ENCODE data around the gene ZC3H18. TPM values are rescaled to one million over a fixed set of nuclear protein-coding genes. Genes with fewer than 3 reads are reported as not detected.

Gene ZC3H18
- total and polyA plus RNA-seq, 2 donors from 2014 or later: 11.4 to 38.2 TPM

DNA sequence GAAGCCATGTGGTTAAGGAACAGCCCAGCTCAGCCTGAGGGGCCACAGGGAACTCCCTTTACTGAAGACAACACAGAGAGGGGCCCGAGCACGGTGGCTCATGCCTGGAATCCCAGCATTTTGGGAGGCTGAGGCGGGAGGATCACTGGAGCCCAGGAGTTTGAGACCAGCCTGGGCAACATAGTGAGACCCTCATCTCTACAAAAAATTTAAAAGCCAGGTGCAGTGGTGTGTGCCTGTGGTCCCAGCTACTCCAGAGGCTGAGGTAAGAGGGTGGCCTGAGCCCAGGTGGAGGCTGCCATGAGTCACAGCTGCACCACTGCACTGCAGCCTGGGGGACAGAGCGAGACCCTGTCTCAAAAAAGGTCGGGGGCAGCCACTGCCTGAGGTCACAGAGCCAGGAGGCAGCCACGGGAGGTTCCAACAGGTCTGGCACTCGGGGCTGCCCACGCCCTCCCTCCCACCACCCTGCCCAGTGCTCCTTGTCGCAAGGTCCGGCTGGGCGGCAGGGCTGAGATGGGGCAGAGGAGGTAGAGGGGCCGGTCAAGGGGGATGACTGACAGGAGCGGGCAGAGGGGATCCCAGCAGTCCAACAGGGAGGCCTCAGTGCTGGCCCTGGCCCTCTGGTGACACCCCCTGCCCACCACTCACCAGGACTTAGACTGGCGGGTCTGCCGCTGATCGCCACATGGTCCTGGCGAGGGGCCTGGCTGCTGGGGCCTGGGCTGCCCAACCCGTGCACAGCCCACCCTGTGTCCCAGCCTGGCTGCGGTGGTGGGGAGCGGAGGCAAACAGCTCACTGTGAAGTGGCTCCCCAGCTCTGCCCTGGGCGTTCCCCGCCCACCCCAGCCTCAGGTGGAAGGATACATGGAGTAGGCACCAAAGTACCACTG lies 77.2 kb downstream of the ZC3H18 start:
- FAIRE-seq (no peak), DNase-seq (peak in 1 of 5 donors; percentile 44)
- no peak overlapping the region for H3K9ac ChIP-seq (ENCODE audit: low read length in 3 of 3)
- H3K27me3 ChIP-seq (ENCODE audit: control insufficient read depth, insufficient read depth, low read length): no peaks in the 10 kb centered on the region
- H3K4me3 ChIP-seq (ENCODE audit: low read length in 3 of 3): no peak overlapping the region
- H3K4me1 ChIP-seq (ENCODE audit: control insufficient read depth in 2 of 3, insufficient read depth in 2 of 3, low read depth in 1 of 3, low read length in 3 of 3): peaks cover 0 to 12% (median 3%) of the 10 kb centered on the region in 3 donors
- no peaks in the 10 kb centered on the region for H3K9me3 ChIP-seq (ENCODE audit: control insufficient read depth in 2 of 3, insufficient read depth in 1 of 3, low read length in 3 of 3)
- no peaks in the 10 kb centered on the region for H3K36me3 ChIP-seq (ENCODE audit: control insufficient read depth in 2 of 3, insufficient read depth in 3 of 3, low read length in 3 of 3)
- intact Hi-C loops (cut with DNase I): no loop called here
- TF ChIP-seq, protein P1, sequence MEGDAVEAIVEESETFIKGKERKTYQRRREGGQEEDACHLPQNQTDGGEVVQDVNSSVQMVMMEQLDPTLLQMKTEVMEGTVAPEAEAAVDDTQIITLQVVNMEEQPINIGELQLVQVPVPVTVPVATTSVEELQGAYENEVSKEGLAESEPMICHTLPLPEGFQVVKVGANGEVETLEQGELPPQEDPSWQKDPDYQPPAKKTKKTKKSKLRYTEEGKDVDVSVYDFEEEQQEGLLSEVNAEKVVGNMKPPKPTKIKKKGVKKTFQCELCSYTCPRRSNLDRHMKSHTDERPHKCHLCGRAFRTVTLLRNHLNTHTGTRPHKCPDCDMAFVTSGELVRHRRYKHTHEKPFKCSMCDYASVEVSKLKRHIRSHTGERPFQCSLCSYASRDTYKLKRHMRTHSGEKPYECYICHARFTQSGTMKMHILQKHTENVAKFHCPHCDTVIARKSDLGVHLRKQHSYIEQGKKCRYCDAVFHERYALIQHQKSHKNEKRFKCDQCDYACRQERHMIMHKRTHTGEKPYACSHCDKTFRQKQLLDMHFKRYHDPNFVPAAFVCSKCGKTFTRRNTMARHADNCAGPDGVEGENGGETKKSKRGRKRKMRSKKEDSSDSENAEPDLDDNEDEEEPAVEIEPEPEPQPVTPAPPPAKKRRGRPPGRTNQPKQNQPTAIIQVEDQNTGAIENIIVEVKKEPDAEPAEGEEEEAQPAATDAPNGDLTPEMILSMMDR (IDR thresholded peaks at IDR 0.05; ENCODE audit: borderline replicate concordance, extremely low read depth, insufficient read depth): no peak
- H3K27ac ChIP-seq (ENCODE audit: low read depth in 2 of 2, low read length in 2 of 2): no peak overlapping the region

DNA sequence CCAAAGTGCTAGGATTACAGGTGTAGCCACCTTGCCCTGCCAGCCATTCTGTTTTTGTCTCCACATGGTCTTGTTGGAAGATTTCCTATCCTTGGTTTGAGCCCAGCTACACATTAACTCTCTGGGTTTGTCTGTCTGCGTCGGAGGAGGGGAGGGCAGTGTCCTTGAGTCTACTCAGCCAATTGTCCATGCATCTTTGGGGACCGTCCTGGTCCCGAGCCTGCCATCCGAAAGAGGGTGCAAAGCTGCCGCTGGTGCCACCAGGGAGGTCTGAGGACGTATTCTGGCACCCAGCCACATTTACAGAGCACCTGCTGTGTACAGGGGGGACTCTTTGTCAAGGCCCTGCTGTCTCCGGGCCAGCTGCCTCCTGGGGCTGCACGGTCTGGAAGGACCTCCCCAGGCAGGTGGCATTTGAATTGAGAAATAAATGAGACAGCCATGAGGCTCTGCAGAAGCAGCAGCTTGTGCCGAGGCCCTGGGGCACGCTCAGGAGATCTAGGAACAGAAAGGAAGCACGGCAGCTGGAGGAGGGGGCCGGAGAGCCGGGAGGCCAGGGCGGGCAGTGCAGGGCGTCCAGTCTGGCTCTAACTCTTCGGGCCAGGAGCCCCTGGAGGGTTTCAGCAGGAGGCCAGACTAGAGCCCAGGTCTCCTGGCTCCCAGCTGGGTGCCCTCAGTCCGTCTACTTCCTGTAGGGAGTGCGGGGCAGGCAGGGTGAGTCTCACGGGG lies 79.2 kb downstream of the ZC3H18 start:
- Histone ChIP-seq H3K27me3 (ENCODE audit: control insufficient read depth, insufficient read depth, low read length) (no peaks in the 10 kb centered on the region), H3K9ac (ENCODE audit: low read length in 3 of 3) (no peak overlapping the region), H3K27ac (ENCODE audit: low read depth in 2 of 2, low read length in 2 of 2) (peak overlapping the region; percentile 41 to 47), H3K4me1 (ENCODE audit: control insufficient read depth in 2 of 3, insufficient read depth in 2 of 3, low read depth in 1 of 3, low read length in 3 of 3) (peaks cover 0 to 12% (median 3%) of the 10 kb centered on the region in 3 donors), H3K36me3 (ENCODE audit: control insufficient read depth in 2 of 3, insufficient read depth in 3 of 3, low read length in 3 of 3) (peaks cover 0 to 2% (median 0%) of the 10 kb centered on the region in 3 donors), H3K4me3 (ENCODE audit: low read length in 3 of 3) (peak overlapping the region in 2 of 3 donors; percentile 34 to 73), H3K9me3 (ENCODE audit: control insufficient read depth in 2 of 3, insufficient read depth in 1 of 3, low read length in 3 of 3) (no peaks in the 10 kb centered on the region)
- FAIRE-seq (no peak), DNase-seq (peak in 3 of 5 donors; percentile 26 to 81 (median 61))
- TF ChIP-seq, protein P1 (IDR thresholded peaks at IDR 0.05; ENCODE audit: borderline replicate concordance, extremely low read depth, insufficient read depth): no peak
- intact Hi-C loops (cut with DNase I): no loop called here

DNA sequence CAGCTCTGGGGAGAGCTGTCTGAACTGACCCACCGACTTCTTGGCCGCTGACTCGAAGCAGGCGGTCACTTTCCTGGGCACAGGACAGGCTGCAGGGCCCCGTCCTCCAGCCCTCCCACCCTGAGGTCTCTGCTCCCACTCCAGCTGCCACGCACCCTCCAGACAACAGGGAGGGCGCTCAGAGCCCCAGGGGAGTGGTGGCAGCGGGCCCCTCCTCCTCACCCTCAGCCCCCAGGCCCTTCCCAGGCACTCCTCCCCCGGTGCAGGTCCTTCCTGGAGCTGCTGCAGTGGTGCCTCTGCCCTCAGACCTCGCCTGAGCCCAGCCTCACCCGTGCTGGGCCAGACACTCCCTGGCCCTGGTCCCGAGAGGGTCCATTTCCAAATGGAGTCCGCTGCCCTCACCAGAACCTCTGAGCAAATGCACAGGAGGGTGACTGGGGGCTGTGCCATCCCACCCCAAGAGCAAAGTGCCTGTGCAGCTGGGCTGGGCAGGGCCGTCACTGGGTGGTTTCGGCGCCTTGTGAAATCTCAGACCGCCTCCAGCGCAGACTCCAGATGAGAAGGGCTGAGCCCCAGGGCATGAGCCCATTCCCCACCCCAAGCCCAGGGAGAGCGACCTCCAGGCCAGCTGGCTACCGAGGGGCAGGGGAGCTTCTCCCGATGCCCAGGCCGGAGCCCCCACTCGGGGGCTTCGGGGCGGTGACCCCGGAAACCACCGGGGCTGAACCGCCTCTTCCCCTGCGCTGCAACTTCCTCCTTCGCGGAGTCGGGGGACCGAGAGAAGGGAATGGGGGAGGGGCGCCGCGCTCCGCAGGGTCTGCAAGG lies 79.9 kb downstream of the ZC3H18 start:
- intact Hi-C loops (cut with DNase I): no loop called here
- FAIRE-seq (no peak), DNase-seq (peak; percentile 46 to 90 (median 57))
- peak overlapping the region; percentile 39 to 73 (median 53) for H3K4me3 ChIP-seq (ENCODE audit: low read length in 3 of 3)
- TF ChIP-seq, protein P1 (IDR thresholded peaks at IDR 0.05; ENCODE audit: borderline replicate concordance, extremely low read depth, insufficient read depth): no peak
- H3K36me3 ChIP-seq (ENCODE audit: control insufficient read depth in 2 of 3, insufficient read depth in 3 of 3, low read length in 3 of 3): peaks cover 0 to 3% (median 0%) of the 10 kb centered on the region in 3 donors
- peak overlapping the region; percentile 53 to 67 for H3K27ac ChIP-seq (ENCODE audit: low read depth in 2 of 2, low read length in 2 of 2)
- H3K9me3 ChIP-seq (ENCODE audit: control insufficient read depth in 2 of 3, insufficient read depth in 1 of 3, low read length in 3 of 3): no peaks in the 10 kb centered on the region
- peak overlapping the region in 2 of 3 donors; percentile 55 to 65 for H3K9ac ChIP-seq (ENCODE audit: low read length in 3 of 3)
- no peaks in the 10 kb centered on the region for H3K27me3 ChIP-seq (ENCODE audit: control insufficient read depth, insufficient read depth, low read length)
- peaks cover 0 to 12% (median 3%) of the 10 kb centered on the region in 3 donors for H3K4me1 ChIP-seq (ENCODE audit: control insufficient read depth in 2 of 3, insufficient read depth in 2 of 3, low read depth in 1 of 3, low read length in 3 of 3)

All from kidney (tissue), 14 donors.